ENCODE results near the gene GRHPR. TPM values are rescaled to one million over a fixed set of nuclear protein-coding genes. Genes with fewer than 3 reads are reported as not detected.

The GRHPR gene
- total RNA-seq: 10 to 100 TPM; 63.1 to 67.9 TPM

DNA sequence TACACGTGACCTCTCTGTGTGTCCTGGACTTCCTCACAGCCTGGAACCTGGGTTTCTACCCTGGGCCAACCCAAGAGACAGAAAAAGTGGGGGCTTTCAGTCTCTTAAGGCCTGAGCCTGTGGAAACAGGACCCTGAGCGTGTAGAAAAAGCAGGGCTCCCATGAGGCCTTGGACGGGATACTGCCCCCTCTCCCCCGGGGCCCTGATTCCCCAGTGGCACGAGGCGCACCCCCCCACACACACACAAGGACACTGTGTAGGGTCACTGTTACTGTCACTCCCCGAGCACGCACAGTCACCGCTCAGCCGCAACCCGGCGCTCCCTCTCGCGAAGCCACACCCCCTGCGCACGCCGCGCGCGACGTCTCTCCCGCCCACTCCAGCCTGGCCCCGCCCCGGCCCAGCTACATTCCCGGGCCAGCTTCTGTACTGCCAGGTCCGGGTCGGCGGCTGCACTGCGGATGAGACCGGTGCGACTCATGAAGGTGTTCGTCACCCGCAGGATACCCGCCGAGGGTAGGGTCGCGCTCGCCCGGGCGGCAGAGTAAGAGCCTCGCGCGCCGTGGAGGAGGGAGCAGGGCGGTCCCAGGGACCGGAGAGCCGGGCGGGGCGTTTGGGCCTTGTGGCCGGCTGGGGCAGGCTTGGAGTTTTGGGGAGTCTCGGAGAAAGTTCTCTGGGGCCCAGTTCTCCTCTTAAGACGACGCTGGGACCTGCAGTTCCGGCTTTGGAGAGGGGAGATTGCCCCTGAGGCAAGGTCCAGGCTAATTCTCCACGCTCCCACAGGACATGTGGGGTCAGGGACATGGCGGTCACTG is at the start of gene GRHPR:
GRHPR (plus strand) TSS at position 408 of the 816 bp plus-strand sequence; CDS start at position 463, 55 bp downstream.
- POLR2A ChIA-PET: interaction anchor here (1.5 to 1.9 kb wide), 2 partner anchors 12 to 42 kb away, joined by 3 to 12 read pairs; partner anchors contain the start of gene ZBTB5
- peaks cover 15% of the 10 kb centered on the region for H3K4me1 Mint-ChIP-seq
- DNase-seq (peak; percentile 93), ATAC-seq (ENCODE audit: low read depth) (peak; percentile 98)
- H3K27me3 Mint-ChIP-seq: no peaks in the 10 kb centered on the region
- H3K36me3 Mint-ChIP-seq: peaks cover 10% of the 10 kb centered on the region
- H3K9me3 Mint-ChIP-seq: no peaks in the 10 kb centered on the region
- peak within 1 kb of the TSS; percentile 91 for H3K4me3 Mint-ChIP-seq
- H3K27ac Mint-ChIP-seq: peak within 1 kb of the TSS; percentile 89

DNA sequence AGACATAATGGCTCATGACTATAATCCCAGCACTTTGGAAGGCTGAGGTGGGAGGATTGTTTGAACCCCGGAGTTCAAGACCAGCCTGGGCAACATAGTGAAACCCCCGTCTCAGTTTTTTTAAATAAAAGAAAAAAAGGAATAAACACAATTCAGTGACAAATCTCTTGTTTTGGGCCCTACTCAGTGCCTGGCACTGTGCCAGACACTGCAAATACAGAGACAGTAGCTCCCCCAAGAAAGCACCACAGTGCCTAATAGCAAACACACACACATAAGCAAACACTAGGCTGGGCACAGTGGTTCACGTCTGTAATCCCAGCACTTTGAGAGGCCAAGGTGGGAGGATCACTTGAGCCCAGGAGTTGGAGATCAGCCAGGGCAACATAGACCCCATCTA is 49.7 kb upstream of the GRHPR start:
- no peak for DNase-seq
- no peak for ATAC-seq (ENCODE audit: low read depth)
- no peak overlapping the region for H3K4me3 Mint-ChIP-seq

DNA sequence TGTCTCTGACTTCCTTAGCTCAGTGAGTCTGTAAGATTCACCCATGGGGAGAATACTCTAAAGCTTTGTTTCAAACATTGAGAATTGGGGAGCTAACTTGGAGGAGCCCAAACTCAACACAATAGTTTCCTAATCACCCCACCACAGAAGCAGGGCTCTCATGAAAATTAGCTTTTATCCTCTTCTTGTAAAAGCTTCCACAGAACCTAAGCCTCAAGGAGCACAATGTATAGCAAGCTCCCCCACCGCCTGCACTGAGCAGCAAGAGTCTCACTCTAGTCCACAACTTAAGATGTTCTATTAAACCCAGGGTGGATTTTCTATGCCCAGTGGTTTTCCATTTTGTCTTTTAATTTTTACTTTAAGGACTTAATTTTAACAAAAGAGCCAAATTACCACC is 48.9 kb upstream of the GRHPR start:
- no peak for ATAC-seq (ENCODE audit: low read depth)
- POLR2A ChIA-PET: no interaction called here
- no peaks in the 10 kb centered on the region for H3K27me3 Mint-ChIP-seq

More for the DNA sequence above, 49.7 kb upstream of the GRHPR start:
- Mint-ChIP-seq H3K9me3 (no peaks in the 10 kb centered on the region), H3K36me3 (no peaks in the 10 kb centered on the region), H3K27ac (no peak overlapping the region), H3K27me3 (no peaks in the 10 kb centered on the region), H3K4me1 (peaks cover 1% of the 10 kb centered on the region)
- POLR2A ChIA-PET: no interaction called here

DNA sequence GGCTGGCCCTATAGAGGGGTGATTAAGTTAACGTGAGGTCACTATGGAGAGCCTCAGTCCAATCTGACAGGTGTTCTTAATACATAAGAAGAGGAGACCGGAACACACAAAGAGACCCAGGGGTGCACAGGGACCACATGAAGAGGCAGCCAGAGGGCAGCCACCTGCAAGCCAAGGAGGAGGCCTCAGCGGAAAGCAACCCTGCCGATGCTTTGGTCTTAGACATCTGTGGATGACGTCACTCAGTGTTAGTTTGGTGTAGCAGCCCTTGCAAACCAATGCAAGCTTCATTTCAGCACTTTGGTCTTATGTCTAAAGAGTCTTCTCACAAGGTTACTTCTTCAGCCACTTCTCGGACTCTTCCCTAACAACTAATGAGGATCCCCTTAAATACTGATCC is 47.6 kb upstream of the GRHPR start:
- POLR2A ChIA-PET: no interaction called here
- peak; percentile 42 for ATAC-seq (ENCODE audit: low read depth)

More for the DNA sequence above, 48.9 kb upstream of the GRHPR start:
- no peak for DNase-seq
- H3K4me1 Mint-ChIP-seq: peaks cover 1% of the 10 kb centered on the region
- H3K27ac Mint-ChIP-seq: no peak overlapping the region
- H3K36me3 Mint-ChIP-seq: no peaks in the 10 kb centered on the region
- no peak overlapping the region for H3K4me3 Mint-ChIP-seq
- no peaks in the 10 kb centered on the region for H3K9me3 Mint-ChIP-seq

DNA sequence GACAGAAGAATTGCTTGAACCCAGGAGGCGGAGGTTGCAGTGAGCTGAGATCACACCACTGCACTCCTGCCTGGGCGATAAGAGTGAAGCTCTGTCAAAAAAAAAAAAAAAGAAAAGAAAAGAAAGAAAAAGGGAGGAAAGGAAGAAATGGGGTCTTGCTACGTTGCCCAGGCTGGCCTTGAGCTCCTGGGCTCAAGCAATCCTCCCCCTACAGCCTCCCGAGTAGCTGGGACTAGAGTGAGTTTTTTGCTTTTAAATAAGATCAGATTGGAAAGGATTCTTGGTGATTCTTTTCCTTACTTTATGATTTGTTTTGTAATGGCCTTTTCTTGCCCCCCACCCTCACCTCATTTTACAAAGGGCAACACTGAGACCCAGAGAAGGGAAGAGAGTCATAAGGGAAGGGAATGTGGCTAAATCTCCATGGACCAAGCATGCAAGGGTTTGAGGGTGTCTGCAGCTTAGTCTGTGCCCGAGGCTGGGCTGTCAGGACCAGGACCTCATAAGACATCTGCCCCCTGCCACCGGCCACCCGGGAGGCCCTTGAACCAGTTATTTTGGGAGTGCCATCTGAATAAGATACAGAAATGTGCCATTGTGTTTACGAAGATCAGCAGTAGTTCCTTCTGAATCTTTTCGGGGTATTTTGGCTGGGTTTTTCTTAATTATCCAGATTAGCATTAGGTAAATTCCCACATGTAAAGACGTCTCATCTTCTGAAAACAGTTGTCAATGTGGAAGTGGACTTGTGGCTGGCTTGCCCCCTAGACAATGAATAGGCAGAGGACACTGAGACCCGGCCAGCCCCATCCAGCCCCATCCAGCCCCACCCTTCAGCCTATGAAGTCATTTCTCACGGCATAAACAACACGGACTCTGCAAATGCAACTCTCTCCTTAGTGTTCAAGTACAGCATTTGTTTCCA is 44.5 kb upstream of the GRHPR start:
- POLR2A ChIA-PET: interaction anchor here (0.7 kb wide), 1 partner anchor 248 kb away, joined by 4 read pairs; no protein-coding TSS in a partner anchor
- no peaks in the 10 kb centered on the region for H3K4me1 Mint-ChIP-seq
- no peak overlapping the region for H3K27ac Mint-ChIP-seq
- H3K36me3 Mint-ChIP-seq: no peaks in the 10 kb centered on the region
- H3K4me3 Mint-ChIP-seq: no peak overlapping the region
- DNase-seq (no peak), ATAC-seq (ENCODE audit: low read depth) (no peak)
- no peaks in the 10 kb centered on the region for H3K9me3 Mint-ChIP-seq
- H3K27me3 Mint-ChIP-seq: no peaks in the 10 kb centered on the region

More for the DNA sequence above, 47.6 kb upstream of the GRHPR start:
- H3K9me3 Mint-ChIP-seq: no peaks in the 10 kb centered on the region
- no peak overlapping the region for H3K27ac Mint-ChIP-seq
- DNase-seq: no peak
- H3K36me3 Mint-ChIP-seq: no peaks in the 10 kb centered on the region
- no peak overlapping the region for H3K4me3 Mint-ChIP-seq
- H3K27me3 Mint-ChIP-seq: no peaks in the 10 kb centered on the region
- peaks cover 1% of the 10 kb centered on the region for H3K4me1 Mint-ChIP-seq

DNA sequence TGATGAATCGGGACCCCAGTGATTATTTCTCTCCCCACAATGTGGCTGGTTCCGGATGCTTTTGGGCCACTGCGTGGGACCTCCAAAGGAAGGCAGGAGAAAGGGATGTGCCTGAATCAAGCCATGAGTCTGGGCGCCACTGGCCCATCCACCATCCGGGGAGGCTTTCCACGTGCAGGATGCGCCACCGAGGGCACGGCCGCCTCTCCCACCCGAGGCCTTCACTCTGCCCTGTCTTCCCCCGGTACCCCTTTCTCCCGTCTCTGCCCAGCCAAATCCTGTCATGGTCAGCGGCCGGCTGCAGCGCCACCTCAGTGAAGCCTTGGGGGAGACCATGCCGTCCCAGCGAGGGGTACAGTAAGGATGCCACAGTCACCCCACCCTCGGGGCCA is 43.9 kb upstream of the GRHPR start:
- DNase-seq (no peak), ATAC-seq (ENCODE audit: low read depth) (no peak)
- Mint-ChIP-seq H3K4me3 (no peak overlapping the region), H3K27ac (no peak overlapping the region), H3K36me3 (no peaks in the 10 kb centered on the region), H3K27me3 (no peaks in the 10 kb centered on the region), H3K4me1 (no peaks in the 10 kb centered on the region), H3K9me3 (no peaks in the 10 kb centered on the region)
- POLR2A ChIA-PET: no interaction called here

DNA sequence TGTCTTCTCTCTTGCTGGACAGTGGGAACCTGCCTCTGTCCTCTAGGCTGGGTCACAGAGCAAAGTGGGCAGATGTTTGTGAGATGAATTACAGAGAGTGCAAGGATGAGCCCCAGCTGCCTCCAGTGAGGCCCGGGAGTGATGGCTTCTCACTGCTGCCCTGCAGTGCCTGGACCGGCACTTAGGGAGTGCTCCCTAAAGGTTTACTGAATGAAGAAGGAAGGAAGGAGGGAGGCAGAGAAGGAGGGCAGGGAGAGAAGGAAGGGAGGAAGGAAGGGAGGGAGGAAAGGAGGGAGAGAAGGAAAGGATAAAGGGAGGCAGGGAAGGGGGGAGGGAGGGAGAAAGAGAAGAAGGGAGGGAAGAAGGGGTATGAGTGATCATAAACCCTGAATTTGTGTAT is 42.7 kb upstream of the GRHPR start:
- ATAC-seq (ENCODE audit: low read depth) (no peak), DNase-seq (no peak)
- POLR2A ChIA-PET: no interaction called here
- Mint-ChIP-seq H3K4me1 (no peaks in the 10 kb centered on the region), H3K27me3 (no peaks in the 10 kb centered on the region), H3K27ac (no peak overlapping the region), H3K36me3 (no peaks in the 10 kb centered on the region), H3K9me3 (no peaks in the 10 kb centered on the region), H3K4me3 (no peak overlapping the region)

DNA sequence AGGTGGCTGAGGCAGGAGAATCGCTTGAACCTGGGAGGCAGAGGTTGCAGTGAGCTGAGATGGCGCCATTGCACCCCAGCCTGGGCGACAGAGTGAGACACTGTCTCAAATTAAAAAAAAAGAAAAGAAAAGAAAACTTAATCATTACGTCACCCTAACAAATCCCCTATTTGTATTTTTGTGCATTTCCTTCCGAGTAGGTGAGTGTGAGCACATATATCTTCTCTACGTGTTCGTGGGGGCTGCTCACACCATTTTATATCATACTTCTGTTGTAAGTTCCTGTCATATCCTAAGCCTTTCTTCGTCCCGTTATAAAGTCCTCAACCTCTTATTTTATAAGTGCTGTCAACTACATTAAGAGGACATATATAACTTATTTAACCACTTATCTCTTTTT is 41.9 kb upstream of the GRHPR start:
- Mint-ChIP-seq H3K4me1 (no peaks in the 10 kb centered on the region), H3K4me3 (no peak overlapping the region)
- no peak for ATAC-seq (ENCODE audit: low read depth)

DNA sequence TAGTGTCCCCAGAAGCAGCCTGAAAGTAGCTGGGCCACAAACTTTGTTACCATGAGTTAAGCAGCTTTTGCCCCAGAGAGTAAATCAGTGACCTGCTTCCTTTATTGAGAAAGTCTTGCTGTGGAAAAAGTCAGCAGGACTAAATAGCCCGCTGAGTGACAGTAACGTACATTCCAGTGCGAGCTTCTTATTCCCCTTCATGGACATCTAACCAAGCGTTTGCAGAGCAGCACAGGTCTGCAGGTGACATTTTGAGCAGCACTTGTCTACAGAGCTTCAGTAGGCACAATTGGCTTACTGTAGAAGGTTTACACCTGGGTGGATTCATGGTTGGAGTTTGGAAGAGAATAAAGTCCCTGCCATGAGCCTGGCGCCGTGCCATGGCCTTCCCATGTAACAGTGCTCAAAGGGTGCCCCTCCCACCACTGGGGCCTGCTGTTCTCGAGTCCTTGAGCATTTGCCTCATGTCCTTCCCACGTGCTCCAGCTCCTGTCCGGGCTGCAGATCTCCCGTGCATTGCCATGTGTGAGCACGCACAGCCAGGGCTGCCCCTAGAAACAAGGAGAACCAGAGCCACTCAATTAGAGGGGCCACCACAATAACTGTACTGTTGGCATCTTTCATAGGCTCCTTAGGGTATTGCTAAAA is 41.3 kb upstream of the GRHPR start:
- Mint-ChIP-seq H3K4me1 (no peaks in the 10 kb centered on the region), H3K27ac (no peak overlapping the region), H3K36me3 (no peaks in the 10 kb centered on the region), H3K9me3 (no peaks in the 10 kb centered on the region), H3K4me3 (no peak overlapping the region), H3K27me3 (no peaks in the 10 kb centered on the region)
- no peak for ATAC-seq (ENCODE audit: low read depth)
- DNase-seq: no peak
- POLR2A ChIA-PET: no interaction called here

More for the DNA sequence above, 41.9 kb upstream of the GRHPR start:
- POLR2A ChIA-PET: no interaction called here
- DNase-seq: no peak
- Mint-ChIP-seq H3K36me3 (no peaks in the 10 kb centered on the region), H3K27ac (no peak overlapping the region), H3K27me3 (no peaks in the 10 kb centered on the region), H3K9me3 (no peaks in the 10 kb centered on the region)

DNA sequence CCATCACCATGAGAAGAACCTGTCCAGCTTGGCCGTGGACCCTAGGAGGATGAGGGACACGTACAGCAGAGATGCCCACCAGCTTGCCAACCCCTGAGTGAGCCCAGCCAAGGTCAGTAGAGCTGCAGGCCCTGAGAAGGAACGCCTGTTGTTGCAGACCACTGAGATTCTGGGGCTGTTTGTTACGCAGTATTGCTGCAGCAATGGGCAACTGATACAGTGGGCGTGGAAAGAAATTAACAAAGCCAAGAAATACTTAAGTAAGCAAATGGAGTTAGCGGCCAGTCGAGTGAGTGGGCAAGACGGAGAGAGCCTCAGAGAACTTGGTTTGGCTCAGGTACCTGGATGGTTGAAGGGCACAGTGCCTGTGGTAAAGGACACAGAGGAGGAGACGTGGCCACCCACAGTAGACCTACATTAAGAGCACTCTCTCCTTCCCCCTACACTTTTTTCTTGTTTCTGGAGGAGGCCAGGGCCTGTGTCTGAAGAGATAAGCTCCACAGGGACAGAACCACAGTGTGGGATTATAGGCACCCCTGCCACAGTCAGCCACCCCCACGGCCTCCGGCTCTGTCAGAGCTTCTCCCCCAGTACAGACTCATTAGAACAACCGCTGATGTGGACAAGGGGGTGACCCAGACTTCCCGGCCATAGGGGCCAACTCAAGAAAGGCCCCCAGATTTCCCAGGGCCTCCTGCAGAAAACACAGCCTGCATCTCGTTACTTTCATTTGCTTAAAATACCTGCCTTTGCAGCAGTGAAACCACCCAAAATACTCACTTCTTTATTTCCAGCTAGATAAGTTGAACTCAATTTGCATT is 40.1 kb upstream of the GRHPR start:
- ATAC-seq (ENCODE audit: low read depth) (no peak), DNase-seq (no peak)
- Mint-ChIP-seq H3K27ac (no peak overlapping the region), H3K4me3 (no peak overlapping the region), H3K27me3 (no peaks in the 10 kb centered on the region), H3K36me3 (no peaks in the 10 kb centered on the region), H3K9me3 (no peaks in the 10 kb centered on the region), H3K4me1 (no peaks in the 10 kb centered on the region)
- POLR2A ChIA-PET: no interaction called here

DNA sequence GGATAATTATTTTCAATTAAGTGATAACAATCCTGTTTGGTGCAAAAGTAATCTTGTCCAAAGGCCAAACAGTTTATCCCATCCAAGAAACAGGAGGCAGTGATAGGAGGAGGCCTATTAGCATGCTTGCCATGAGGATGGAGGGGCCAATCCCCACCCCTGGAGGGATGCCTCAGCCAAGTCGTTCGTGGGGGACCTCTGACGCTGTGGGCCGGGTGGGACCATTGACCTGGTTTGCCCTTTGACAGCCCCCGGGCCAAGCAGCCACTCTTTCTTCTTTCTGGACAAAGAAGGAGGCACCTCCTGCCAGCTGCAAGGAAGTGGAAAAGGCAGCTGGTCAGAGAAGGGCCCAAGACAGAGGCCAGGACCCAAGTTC is 39.5 kb upstream of the GRHPR start:
- no peak for DNase-seq
- Mint-ChIP-seq H3K27me3 (no peaks in the 10 kb centered on the region), H3K36me3 (no peaks in the 10 kb centered on the region), H3K4me3 (no peak overlapping the region), H3K4me1 (no peaks in the 10 kb centered on the region), H3K27ac (no peak overlapping the region), H3K9me3 (no peaks in the 10 kb centered on the region)
- no peak for ATAC-seq (ENCODE audit: low read depth)
- POLR2A ChIA-PET: no interaction called here

DNA sequence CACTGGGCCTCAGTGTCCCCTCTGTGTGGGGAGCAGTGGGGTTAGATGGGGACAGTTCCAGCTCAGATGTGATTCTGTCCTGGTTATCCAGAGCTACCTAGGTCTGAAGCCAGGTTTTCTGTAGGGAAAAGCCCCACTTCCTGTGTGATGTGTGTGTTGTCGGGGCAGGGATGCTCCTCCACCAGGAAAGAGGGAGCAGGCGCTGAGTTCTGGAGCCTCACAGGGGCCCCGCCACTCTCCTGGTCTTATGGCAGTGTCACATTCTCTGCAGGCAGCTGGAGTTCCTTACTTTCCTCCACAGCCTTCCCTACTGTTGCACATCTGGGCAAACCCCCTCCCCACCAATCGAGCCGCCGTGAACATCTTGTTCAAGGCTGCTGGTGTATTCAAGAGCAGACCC is 39.1 kb upstream of the GRHPR start:
- no peak overlapping the region for H3K27ac Mint-ChIP-seq

More for the DNA sequence above, 39.1 kb upstream of the GRHPR start:
- Mint-ChIP-seq H3K36me3 (no peaks in the 10 kb centered on the region), H3K9me3 (no peaks in the 10 kb centered on the region), H3K4me1 (no peaks in the 10 kb centered on the region), H3K27me3 (no peaks in the 10 kb centered on the region), H3K4me3 (no peak overlapping the region)
- POLR2A ChIA-PET: no interaction called here
- DNase-seq (no peak), ATAC-seq (ENCODE audit: low read depth) (no peak)
